ENCODE measurements around the gene F7.
"Not testable (repeated sequence)": the region's sequence is repeated elsewhere in the genome, so short reads cannot be mapped to it uniquely, and the experiment has no call there.

Gene F7

GRCh38 chr13:113157206-113157928, 51.8 kb downstream of the F7 start:
- DNase-seq = no peak

GRCh38 chr13:113157929-113158747, 52.5 kb downstream of the F7 start, which contains the start of gene PROZ:
TSS of gene PROZ (plus strand) at chr13:113158648. CDS start at chr13:113158661, 13 bp downstream.
- no peak for DNase-seq

GRCh38 chr13:113158946-113159345, 53.4 kb downstream of the F7 start:
- no peak for DNase-seq

- DNase-seq = no peak
Observed at GRCh38 chr13:113159701-113160100, 54.1 kb downstream of the F7 start.

DNA sequence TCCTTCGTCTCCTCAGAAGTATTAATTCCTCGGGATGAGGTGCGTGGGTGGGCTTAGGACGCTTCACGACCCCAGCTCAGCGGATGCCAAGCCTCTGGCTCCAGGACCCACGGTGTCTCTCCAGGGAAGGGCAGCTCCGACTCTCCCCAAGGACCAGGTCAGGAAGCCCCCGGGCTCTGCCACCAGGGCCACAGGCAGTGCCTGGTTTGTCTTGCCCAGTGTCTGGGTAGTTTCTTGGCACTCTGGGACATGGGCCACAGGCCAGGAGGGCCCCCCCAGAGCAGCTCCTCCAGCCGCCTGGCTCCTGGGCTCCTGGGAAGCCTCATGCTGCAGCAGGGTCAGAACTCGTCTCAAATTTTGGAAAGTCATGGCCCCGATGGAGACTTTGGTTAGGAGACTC, 55.4 kb downstream of the F7 start:
- DNase-seq = no peak

GRCh38 chr13:113161433-113161832, 55.8 kb downstream of the F7 start:
- DNase-seq = no peak

DNA sequence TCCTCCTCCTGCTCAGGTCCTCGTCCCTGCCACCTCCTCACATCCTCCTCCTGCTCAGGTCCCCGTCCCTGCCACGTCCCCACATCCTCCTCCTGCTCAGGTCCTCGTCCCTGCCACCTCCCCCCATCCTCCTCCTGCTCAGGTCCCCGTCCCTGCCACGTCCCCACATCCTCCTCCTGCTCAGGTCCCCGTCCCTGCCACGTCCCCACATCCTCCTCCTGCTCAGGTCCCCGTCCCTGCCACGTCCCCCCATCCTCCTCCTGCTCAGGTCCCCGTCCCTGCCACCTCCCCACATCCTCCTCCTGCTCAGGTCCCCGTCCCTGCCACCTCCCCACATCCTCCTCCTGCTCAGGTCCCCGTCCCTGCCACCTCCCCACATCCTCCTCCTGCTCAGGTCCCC, 56.4 kb downstream of the F7 start:
- not testable (repeated sequence) for DNase-seq

DNA sequence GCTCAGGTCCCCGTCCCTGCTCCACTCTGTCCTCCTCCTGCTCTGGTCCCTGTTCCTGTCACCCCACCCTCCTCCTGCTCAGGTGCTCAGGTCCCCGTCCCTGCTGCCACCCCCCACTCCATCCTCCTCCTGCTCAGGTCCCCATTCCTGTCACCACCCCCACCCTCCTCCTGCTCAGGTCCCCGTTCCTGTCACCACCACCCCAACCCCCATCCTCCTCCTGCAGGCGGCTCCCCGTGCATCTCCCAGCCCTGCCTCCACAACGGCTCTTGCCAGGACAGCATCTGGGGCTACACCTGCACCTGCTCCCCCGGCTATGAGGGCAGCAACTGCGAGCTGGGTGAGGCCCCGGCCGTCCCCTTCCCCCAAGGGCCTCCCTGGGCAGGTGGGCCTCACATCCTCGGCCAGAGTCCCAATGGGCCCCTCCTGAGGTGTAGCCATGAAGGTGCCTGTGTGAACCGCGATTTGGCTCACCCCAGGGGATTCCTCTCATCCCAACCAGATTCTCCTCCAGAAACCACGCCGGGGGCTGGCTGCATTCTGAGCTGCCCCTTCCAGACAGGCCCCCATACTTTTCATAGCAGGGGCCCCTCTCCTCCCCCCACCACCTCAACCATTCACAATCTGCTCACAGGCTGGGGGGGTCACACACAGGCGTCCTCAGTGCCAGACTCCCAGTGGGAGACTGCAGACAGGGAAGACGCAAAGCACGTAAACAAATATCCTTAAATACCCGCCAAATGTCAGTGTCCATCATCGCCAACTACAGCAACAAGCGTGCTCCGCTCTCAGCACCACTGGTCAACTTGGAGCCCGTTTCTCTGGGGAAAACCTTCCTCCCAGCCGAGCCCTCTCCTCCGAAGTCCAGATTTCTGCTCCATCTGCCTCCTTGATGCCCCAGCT, 57.4 kb downstream of the F7 start:
- DNase-seq = no peak

GRCh38 chr13:113164492-113164891, 58.9 kb downstream of the F7 start:
- DNase-seq = no peak

GRCh38 chr13:113166266-113166665, 60.7 kb downstream of the F7 start:
- DNase-seq = no peak

GRCh38 chr13:113166681-113167080, 61.1 kb downstream of the F7 start:
- DNase-seq = no peak

- DNase-seq = no peak
Observed at GRCh38 chr13:113167155-113167554, 61.6 kb downstream of the F7 start.

DNA sequence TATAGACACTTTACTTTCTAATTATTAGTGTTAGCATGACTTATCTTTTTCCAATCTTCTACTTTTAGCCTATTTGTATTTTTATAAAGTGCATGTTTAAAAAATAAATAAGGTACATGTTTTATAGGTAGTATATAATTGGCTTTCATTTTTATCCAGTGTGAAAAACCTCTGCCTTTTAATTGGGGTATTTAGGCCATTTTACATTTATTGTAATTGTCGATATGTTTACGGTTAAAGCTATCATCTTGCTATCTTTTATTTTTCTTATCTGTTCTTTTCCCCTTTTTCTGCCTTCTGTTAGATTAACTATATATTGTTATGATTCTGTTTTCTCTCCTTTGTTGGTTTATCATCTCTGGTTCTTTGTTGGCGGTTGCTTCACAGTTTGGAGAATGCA, 62.0 kb downstream of the F7 start:
- no peak for DNase-seq

GRCh38 chr13:113168211-113168610, 62.6 kb downstream of the F7 start:
- no peak for DNase-seq

- no peak for DNase-seq
Observed at GRCh38 chr13:113169277-113170272, 64.0 kb downstream of the F7 start.
